Prostate gland (tissue), 2 donors: ENCODE results near the gene ARID3C.

Experiments
- CTCF ChIP-seq, 4 experiments: fragments of 200-600 bp in 2 of 4; fragments of 450-650 bp in 2 of 4; sonication (generic) in 2 of 4; IDR thresholded peaks; 1 replicate in 3 of 4; 2 replicates in 1 of 4; pipeline ENCODE4 v1.5.1; 2016 to 2019; ENCODE audit warnings: antibody characterized with exemption in 4 of 4, mild to moderate bottlenecking in 2 of 4, moderate library complexity in 2 of 4
- POLR2A ChIP-seq: fragments of 450-650 bp; IDR thresholded peaks from one replicate; pipeline ENCODE4 v1.6.1; 2016; ENCODE audit warnings: antibody characterized with exemption, mild to moderate bottlenecking

GRCh38 chr9:34674440-34674839 lies 45.6 kb upstream of the ARID3C start:
- TF ChIP-seq CTCF (IDR thresholded peaks at IDR 0.05) (no peak), POLR2A (no peak)
